HG03060 (cell line): Measurements from ENCODE around the gene DAZAP1.

ENCODE experiments used
- ATAC-seq: cut with Tn5 transposase; IDR thresholded peaks from one replicate; pipeline ENCODE4 v1.9.1; 2021; ENCODE audit warnings: low read depth, moderate number of reproducible peaks; ENCODE audit not compliant: unreplicated experiment

DAZAP1 gene

DNA sequence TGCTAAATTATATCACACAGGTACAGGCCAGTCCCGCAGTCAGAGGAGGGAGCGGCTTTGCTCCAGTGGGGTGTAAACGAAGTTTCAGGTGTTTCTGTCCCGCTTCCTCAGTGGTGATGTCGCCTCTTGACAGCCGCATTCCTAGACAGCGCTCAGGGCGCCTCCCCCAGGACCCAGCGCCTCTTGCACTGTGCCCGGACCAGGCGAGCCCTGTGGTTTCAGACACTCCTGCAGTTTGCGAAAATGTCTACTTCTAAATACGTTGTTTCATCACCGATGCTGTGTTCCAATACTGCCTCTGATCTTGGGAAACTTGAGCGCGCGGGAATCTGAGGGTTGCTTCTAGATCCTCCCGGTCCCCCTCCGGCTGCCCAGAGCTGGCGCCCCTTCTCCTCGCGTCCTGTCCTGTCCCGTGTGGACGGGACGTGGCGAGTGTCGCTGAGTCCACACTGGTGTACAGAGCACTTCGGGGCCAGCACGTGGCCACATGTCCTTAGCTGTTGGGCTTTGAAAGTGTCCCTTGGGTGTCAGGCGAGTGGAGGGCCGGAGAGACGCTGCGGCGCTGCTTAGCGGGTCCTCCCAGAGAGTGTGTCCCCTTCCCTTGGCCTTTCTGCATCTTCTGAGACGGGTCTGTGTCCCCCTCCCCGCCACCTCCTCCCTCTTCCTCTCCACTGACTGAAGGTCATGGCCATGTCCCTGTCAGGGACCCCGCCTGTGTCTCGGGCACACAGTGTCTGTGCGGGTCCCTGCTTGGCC, 16.2 kb downstream of the DAZAP1 start:
- no peak for ATAC-seq

DNA sequence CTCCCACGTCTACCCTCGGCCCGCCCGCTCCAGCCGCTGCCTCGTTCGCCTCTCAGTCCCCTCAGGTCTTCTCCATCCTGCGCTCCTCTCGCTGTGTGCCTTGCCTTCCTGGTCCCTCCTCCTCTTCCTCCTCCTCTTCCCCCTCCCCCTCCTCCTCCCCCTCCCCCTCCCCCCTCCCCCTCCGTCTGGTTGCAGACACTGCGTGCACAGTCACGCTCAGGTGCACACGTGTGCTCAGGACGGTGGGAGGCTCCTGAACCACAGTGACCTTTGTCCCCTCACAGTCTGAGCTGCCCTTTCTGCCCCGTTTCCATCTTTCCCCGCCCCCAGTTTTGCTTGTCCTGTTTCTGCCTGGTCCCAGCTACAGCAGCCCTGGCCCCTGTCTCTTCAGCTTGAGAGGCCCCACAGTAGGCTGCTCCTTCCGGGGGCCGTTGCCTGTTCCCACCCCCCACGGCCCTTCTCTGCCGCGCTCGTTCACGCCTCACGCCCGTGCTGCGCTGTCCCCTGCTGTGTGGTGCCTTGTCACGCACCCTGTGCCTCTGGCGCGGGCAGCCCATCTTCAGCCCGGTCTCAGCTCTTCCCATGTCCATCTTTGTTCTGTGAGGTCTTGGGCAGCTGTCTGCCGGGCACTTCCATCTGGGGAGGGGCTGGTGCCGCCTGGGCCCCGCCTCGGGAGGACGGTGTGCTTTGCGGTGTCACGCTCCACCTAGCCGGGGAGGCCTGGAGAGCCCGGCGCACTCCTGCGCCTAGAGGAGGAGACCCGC, 17.0 kb downstream of the DAZAP1 start:
- no peak for ATAC-seq

DNA sequence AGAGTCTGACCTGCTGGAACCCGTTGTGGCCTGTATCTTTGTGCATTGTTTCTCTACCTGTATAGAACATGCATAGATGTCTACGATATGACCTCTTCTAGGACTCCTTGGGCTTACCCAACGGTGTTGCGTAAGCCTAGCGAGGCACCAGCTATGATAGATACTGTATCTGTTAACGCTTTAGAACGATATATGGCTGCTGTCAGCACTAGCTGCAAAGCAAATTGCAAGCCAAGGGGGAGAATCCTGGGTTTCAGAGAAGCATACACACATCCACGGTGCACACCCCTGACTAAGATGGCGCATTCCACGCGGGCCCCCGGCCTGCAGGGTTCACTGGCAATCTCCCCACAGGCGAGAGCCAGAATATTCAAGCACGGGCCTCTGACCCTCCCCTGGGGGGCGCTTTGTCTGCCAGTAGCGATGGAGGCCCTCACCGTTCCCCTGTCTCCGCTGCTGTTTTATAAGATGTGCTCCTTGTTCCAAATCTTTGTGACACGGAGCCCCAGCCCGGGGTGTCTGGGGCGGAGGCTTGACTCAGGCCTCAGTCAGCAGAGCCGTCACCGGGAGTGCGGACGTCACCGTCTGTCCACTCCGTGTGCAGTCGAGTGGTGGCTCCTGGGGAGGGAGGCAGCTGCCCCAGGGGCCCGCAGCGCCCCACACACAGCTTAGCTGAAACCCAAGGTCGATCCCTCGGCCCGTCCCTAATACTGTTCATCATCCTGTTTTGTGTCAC, 17.9 kb downstream of the DAZAP1 start:
- ATAC-seq: no peak

DNA sequence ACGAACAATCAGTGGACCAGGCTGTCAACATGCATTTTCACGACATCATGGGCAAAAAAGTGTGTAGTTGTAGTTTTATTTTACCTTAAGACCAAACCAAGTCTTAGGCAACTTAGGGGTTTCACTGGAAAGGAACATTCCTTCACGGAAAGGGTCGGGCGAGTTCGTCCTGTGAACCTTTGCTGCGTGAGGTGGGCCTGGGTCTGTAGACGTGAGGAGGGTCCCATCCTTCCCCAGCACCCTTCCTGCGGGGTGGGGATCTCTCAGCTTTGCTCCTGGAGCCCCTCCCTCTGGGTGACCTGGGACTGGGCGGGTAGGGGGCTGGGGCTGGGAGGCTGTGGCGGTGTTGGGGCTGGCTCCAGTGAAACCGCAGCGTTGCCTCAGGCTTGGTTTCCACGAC, 18.5 kb downstream of the DAZAP1 start:
- no peak for ATAC-seq

DNA sequence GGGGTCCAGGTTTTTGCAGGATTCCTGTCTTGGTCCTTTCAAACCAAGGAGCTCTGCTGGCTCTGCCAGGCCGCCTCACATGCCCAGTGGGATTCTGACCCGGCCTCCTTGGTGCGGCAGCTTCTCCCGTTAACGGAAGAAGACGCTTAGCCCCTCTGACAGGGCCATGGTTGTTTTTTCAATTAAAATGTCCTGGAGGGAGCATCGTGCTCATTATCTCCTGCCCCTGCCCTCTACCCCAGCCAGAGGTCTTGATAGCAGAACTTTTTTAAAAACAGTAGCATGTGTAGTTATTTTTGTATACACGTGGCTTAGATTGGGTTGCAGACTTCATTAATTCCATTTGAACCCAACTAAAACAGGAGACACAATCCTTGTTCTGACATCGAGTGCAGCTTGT, 19.4 kb downstream of the DAZAP1 start:
- no peak for ATAC-seq

DNA sequence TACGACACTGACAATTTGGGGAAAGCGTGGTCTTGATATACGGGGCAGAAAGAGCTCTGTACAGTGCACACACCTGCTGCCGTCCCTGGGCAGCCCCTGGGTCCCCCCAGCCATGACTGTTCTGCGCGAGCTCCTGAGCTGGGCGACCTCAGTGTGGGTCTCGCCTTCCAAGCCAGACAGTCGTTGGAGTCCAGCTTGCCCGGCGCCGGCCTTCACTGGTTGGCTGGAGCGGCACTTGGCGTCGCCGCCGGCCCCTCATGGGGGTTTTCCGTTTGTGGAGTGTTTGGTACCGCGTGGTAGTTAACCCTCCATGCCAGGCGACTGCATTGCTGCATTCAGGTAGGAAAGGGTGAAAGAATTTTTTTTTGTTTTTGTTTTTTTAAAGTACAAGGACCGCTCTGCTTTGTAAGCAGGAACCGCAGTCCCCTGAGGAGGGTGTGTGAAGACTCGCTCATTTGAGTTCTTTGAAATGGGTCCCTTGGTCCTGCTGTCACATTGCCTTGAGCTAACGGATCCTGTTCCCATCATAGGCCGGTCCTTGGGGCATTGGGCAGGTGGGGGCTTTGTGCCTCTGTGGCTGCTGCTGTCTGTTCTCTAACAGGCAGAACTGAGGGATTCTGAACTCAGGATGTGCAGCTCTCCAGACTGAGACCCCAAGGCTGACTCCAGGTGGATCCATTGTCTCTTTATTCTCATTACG, 20.0 kb downstream of the DAZAP1 start:
- ATAC-seq: no peak

DNA sequence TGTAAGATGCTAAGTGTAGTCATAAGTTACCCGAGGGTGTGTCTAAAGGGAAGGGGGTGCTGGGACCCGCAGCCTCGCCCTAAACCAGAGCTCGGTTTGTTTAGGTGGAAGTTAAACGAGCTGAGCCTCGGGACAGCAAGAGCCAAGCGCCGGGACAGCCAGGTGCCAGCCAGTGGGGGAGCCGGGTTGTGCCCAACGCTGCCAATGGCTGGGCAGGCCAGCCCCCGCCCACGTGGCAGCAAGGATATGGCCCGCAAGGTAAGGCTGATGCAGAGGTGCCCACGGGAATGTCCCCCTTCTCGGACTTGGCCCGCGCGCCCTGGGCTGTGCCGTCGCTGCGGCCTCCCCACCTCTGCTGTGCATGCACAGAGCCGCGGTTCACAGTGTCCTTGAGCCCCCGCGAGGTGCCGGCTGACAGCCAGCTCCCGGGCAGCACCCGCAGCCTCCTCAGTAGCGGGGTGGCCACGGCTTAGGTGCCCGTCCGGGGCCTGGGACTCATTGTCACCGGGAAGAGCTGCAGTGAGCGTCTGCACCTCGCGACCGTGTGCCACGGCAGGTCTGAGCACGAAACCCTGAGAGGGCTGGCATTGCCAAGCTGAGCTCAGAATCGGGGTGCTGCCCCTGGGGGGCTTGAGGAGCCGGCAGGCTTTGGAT, 21.5 kb downstream of the DAZAP1 start:
- no peak for ATAC-seq

DNA sequence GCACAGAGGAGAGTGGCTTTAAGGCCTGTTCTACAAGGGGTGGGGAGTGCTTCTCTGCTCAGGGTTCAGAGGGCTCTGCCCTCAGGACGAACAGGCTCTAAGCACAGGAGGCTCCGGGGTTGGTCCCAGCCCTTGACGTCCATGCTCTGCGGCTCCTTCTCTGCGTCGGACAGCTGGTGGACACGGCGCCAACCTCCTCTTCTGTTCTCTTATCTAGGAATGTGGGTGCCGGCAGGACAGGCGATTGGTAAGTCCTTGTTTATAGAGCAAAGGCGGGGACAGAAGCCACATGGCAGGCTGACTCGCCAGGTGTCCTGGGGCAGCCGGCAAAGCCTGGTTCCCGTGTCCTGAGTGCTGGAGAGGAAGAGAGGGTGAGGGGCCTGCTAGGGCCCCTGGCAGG, 22.4 kb downstream of the DAZAP1 start:
- no peak for ATAC-seq

DNA sequence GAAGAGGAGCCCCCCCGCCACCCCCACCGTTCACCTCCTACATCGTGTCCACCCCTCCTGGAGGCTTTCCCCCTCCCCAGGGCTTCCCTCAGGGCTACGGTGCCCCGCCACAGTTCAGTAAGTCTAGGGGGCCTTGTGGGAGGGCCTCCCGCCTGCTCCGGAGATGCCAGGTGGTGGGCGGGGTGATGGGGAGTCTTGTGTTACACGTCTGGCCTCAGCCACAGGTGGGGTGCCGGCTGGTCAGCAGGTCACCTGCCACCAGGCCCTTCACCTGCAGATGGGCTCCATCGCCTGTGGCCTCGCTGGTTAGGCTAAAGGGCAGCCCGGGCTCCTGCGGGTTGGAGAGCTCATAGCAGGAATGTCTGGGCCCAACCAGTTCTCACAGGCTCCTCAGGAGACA, 22.9 kb downstream of the DAZAP1 start:
- no peak for ATAC-seq

DNA sequence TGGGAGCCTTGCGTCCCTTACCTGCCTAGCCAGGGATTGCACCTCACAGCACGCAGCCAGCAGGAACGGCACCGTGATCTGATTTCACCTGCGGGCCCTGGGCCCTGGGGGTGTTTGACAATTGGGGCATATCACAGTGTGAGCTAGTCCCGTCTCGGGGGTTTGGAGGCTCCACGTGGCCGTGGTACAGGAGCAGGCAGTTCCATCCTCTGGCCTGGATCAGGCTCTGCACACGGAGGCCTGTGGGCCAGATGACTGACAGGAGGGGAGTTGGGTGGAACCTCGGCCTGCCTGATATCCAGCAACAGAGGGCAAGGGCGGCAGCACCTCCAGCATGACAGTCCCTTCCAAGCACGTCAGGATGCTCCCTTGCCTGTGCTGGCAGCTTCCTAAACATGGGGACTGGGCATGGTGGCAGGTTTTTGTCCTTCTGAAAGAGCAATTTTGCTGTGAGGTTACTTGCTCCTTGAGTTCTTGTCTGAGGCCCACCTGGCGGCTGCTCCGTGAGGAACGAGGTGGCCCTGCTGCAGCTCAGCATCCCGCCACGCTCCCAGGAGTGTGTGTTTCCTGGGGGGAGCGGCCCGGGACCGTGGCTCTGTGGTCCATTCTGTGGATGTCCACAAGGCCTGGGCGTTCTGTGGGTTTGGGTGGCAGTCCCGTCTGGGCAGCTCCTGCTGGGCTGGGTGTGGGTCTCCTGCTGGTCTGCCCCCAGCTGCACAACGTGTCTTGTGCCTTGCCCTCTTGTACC, 24.5 kb downstream of the DAZAP1 start:
- ATAC-seq: no peak

DNA sequence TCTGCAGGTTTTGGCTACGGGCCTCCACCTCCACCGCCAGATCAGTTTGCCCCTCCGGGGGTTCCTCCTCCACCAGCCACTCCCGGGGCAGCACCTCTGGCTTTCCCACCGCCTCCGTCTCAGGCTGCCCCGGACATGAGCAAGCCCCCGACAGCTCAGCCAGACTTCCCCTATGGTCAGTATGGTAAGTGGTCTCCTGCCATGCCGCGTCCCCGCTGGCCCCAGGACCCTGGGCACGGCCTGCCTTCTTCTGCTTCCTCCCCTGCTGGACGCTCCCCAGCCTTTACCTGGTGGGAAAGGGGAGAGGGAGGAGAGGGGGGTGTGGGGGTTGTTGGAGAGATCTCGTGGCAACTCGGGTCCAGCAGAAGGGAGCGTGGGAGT, 25.1 kb downstream of the DAZAP1 start:
- ATAC-seq: no peak

DNA sequence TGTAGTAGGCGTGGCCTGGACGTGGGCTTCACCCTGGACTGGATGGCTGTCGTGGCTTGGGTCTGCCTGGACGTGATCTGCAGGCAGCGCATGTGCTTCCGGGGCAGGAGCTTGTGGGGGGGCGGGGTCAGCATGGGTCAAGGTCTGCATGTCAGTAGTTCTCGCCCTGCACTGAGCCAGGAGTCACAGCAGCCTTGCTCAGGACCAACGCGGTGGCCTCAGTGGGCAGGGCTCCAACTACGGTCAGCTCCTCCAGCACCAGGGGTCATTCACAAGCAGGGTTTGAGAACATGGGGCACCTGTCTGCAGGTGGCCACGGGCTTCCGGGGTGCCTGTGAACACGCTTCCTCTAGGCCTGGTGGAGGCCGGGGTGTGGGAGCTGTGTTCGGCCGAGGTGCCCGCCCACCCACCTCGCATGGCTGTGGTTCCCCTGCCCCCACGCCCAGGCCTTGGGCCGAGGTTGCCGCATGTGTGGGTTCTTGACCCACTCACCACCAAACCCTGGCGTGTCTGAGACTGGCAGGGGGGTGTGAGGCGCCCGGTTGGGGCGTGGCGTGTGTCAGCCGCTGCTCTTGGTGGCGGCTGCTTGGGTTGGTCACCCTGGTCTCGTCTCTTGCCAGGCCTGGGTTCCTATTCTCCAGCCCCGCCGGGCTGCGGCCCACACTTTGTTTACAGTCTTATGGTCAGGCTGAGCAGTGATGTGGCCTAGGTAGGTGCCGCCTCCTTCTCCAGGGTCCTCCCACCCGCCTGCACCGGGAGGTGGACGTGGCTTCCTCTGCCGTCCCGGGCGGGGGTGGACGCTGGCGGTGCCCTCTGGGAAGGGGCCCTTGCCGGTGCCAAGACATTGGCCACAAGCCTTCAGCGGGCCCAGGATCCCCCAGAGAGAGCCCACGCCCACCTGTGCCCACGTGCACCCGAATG, 26.0 kb downstream of the DAZAP1 start:
- no peak for ATAC-seq

DNA sequence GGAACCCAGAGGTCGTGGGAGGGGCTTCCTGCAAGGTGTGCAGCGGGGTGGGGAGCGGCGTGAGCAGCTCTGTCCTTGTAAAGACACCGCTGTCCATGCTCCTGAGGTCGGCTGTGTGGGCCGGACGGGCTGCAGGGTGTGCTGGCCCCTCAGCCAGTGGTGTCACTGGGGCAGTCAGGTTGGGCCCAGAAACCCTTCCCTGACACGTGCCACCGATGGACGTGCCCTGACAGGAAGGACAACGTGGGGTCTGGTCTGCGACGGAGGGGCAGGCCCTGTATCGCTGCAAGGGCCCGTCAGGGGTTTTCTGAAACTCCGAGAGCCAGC, 26.6 kb downstream of the DAZAP1 start:
- no peak for ATAC-seq

DNA sequence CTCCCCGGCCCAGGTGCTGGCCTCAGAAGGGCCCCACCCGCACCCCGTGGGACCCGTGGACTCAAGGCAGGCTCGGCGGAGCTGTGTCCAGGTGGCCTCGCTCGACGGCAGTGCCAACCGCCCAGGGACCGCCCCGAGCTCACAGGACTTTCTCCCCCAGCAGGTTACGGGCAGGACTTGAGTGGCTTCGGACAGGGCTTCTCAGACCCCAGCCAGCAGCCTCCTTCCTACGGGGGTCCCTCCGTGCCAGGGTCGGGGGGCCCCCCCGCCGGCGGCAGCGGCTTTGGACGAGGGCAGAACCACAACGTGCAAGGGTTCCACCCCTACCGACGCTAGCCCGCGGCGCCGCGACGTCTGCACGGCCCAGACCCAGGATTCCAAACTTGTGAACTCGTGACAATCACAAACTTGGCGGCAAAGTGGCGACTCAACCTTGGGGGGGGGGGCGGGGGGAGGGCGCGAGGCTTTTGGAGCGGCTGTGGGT, 27.2 kb downstream of the DAZAP1 start:
- no peak for ATAC-seq

DNA sequence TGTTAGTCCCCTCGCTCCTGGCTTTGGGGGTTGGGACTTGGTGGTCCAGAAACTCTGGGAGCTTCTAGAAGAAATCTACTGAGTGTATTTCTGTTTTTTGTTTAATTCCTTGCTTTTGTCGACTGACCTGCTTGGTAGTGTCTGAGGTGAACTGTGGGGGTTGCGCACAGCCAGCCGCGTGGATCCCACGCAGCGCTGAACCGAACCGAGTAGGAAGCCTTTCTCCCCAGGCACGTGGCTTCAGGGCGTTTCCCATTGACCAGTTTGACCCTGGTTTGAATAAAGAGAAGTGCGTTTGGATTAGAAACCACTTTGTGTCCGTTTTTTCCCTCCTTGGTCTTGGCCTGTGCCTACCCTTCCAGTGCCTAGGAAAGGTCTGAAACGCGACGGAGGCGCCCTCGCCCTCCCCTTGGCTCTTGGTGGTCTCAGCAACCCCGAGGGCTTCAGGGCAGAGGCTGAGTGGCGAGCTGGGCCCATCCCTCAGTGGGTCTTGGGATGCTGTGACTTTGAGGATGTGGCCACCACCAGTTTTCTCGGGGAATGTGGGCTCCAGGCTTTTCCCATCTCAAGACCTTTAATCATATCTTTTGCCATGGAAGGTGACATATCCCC, 28.1 kb downstream of the DAZAP1 start:
- ATAC-seq: no peak

DNA sequence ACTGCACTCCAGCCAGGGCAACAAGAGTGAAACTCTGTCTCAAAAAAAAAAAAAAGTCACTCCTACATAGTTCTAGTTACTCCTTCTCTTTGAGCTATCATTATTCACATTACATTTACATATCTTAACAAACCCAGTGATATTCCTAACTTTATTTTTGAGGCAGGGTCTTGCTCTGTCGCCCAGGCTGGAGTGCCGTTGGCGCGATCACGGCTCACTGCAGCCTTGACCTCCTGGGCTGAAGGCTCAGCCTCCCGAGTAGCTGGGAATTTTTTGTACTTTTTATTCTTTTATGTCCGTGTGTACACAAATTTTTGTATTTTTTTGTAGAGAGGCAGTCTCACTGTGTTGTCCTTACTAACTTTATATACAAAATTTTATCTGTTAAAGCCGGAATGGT, 30.2 kb downstream of the DAZAP1 start:
- no peak for ATAC-seq

DNA sequence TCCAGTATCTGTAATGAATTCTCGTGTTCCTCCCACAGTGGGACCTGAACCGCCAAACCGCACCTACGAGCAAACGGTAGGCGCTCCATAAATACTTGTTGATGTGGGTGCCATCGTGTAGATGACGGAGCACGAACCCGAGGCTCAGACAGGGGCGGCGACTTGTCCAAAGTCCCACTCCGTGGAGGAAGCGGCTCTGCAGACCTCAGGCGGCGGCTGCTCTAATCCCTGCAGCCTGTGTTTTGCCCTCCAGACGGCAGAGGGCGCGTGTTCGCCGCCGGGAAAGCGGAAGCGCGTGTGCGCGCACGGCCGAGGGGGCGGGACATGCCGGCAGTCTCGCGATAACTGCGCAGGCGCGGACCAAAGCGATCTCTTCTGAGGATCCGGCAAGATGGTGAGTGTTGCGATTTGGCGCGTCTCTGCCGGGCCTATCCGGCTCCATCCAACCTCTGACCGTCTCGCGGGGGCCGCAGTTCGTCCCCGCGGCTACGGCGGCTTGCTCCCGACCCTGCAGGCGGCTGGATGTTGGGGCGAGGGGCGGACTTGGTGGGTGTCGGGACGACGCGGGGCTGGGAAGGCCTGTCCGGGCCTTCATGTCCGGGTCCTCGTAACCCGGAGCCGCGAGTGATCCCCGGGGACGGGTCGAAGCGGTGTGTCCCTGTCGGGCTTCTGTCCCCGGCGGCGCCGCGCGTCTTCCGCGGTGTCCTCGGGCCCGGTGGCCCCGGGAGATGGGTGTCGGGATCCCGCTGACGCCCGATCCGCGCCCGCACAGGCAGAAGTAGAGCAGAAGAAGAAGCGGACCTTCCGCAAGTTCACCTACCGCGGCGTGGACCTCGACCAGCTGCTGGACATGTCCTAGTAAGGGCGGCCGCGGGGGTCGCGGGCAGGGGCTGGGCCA, 30.9 kb downstream of the DAZAP1 start, which contains the start of gene RPS15:
Gene RPS15 (plus strand): TSS at position 362 of the 898 bp plus-strand sequence. CDS start 30 bp downstream, at position 392.
- ATAC-seq: peak; percentile 75
